ENCODE data around the gene METTL26. TPM values are rescaled to one million over a fixed set of nuclear protein-coding genes. Genes with fewer than 3 reads are reported as not detected.

METTL26 gene
- total and polyA plus RNA-seq, 2 of the 8 experiments (the other 6 are each of a cell fraction or from before 2014, with no cell fraction given) = 100 to 186 TPM

- Histone ChIP-seq H3K4me3 (ENCODE audit: extremely low read depth in 1 of 4, insufficient read depth in 2 of 4, low read depth in 3 of 4, low read length in 4 of 4) (no peak overlapping the region), H2BK15ac (ENCODE audit: low read length) (no peak overlapping the region), H3K9ac (replicated peaks in 1 of 4; ENCODE audit: extremely low read depth in 1 of 4, low read depth in 3 of 4, low read length in 3 of 4) (no peak overlapping the region), H3K27me3 (replicated peaks in 1 of 4; ENCODE audit: control insufficient read depth in 3 of 4, extremely low read depth in 1 of 4, insufficient read depth in 3 of 4, low read length in 3 of 4) (peaks cover 0 to 2% (median 0%) of the 10 kb centered on the region in 4 experiments; a peak in 2 of 7 replicates), H4K5ac (ENCODE audit: insufficient read length, low read depth, low read length) (no peak overlapping the region), H2BK20ac (ENCODE audit: low read length) (no peak overlapping the region), H3K27ac (ENCODE audit: low read depth, low read length) (no peak overlapping the region), H3K4ac (replicated peaks; ENCODE audit: insufficient read length, low read depth, low read length) (no peak overlapping the region), H4K91ac (replicated peaks; ENCODE audit: insufficient read length, low read length) (no peak overlapping the region), H2BK12ac (ENCODE audit: low read depth, low read length) (no peak overlapping the region), H2AFZ (ENCODE audit: low read length) (no peak overlapping the region), H3K36me3 (ENCODE audit: control insufficient read depth in 2 of 4, insufficient read depth in 4 of 4, low read length in 3 of 4) (peaks cover 14 to 44% (median 33%) of the 10 kb centered on the region in 4 experiments), H2BK5ac (ENCODE audit: low read depth, low read length) (no peak overlapping the region), H3K14ac (ENCODE audit: insufficient read length) (no peak overlapping the region), H3K56ac (replicated peaks; ENCODE audit: insufficient read length, low read depth, low read length) (no peak overlapping the region), H3K4me2 (ENCODE audit: insufficient read depth in 1 of 2, low read depth in 2 of 2, low read length in 2 of 2) (no peak overlapping the region), H3K9me3 (ENCODE audit: insufficient read depth in 2 of 2, low read depth in 1 of 2, low read length in 1 of 2) (no peaks in the 10 kb centered on the region), H4K8ac (ENCODE audit: extremely low read depth, insufficient read depth, low read length) (no peak overlapping the region), H3K18ac (ENCODE audit: extremely low read depth, low read length) (no peak overlapping the region), H3K23ac (ENCODE audit: insufficient read length) (no peak overlapping the region), H3K4me1 (replicated peaks in 1 of 4; ENCODE audit: control insufficient read depth in 3 of 4, insufficient read depth in 4 of 4, low read length in 3 of 4) (peaks cover 0 to 29% (median 25%) of the 10 kb centered on the region in 4 experiments; a peak in 6 of 7 replicates), H2BK120ac (replicated peaks; ENCODE audit: low read depth, low read length) (no peak overlapping the region), H4K20me1 (replicated peaks in 1 of 2; ENCODE audit: control insufficient read depth in 1 of 2, insufficient read depth in 2 of 2, low read length in 2 of 2) (peaks cover 5 to 27% of the 10 kb centered on the region in 2 experiments), H3K79me2 (ENCODE audit: control insufficient read depth in 1 of 2, insufficient read depth in 2 of 2, low read length in 2 of 2) (peaks cover 0 to 13% of the 10 kb centered on the region in 2 experiments; a peak in 1 of 4 replicates), H2AK5ac (ENCODE audit: low read depth, low read length) (no peak overlapping the region), H3K23me2 (ENCODE audit: low read depth, low read length) (peaks cover 12% of the 10 kb centered on the region), H3K79me1 (ENCODE audit: low read depth, low read length) (peaks cover 13% of the 10 kb centered on the region)
- POLR2A ChIA-PET (ENCODE audit: partially characterized antibody) = interaction anchor here (0.7 to 17.4 kb wide), 7 partner anchors 5 to 44 kb away, joined by 3 to 214 read pairs (median 4); partner anchors contain the start of genes JMJD8, RHBDL1, RHOT2 and STUB1
- DNase-seq (ENCODE audit: low read depth in 1 of 2, low spot score in 2 of 2) (no peak), FAIRE-seq (no peak)
- no peak for TF ChIP-seq CREB1 (IDR thresholded peaks at IDR 0.05)
- no peak for TF ChIP-seq SAP30 (IDR thresholded peaks at IDR 0.05; ENCODE audit: insufficient read depth, insufficient replicate concordance, low read length)
- TF ChIP-seq TAF1 (IDR thresholded peaks at IDR 0.05; ENCODE audit: low read depth, low read length) = no peak
- TF ChIP-seq YY1 (IDR thresholded peaks at IDR 0.05; ENCODE audit: low read depth, low read length) = no peak
- TF ChIP-seq JUN (IDR thresholded peaks at IDR 0.05; ENCODE audit: low read depth, low read length) = no peak
- no peak for TF ChIP-seq HDAC6 (IDR thresholded peaks at IDR 0.05; ENCODE audit: low read depth, low read length)
- no peak for TF ChIP-seq SP1 (IDR thresholded peaks at IDR 0.05; ENCODE audit: low read depth, low read length)
- no peak for TF ChIP-seq SIRT6 (IDR thresholded peaks at IDR 0.05; ENCODE audit: low read length)
- no peak for TF ChIP-seq HDAC2 (IDR thresholded peaks at IDR 0.05; ENCODE audit: borderline replicate concordance in 1 of 2, low read depth in 2 of 2, low read length in 2 of 2)
- WGBS, 2 experiments (ENCODE audit: extremely low coverage in 1 of 2, insufficient coverage in 1 of 2, insufficient read length in 1 of 2, insufficient replicate concordance in 2 of 2, low coverage in 1 of 2, low lambda C conversion rate in 2 of 2, missing lambda C conversion rate in 1 of 2) = 95% methylated on average over 21 of the region's 21 CpGs; no CpG with 5 or more reads in 1 of the 2 experiments
- CTCF ChIA-PET (ENCODE audit: partially characterized antibody) = interaction anchor here (1.0 to 12.0 kb wide), 5 partner anchors 12 to 280 kb away, joined by 3 to 75 read pairs (median 5); partner anchors contain the start of genes CIAO3 and WDR24
These were observed 36.7 kb upstream of the METTL26 start for GRCh38 chr16:672851-673250.

Data from H1 (cell line).